Suprapubic skin (tissue), 4 donors: ENCODE measurements around the gene EME2.

Experiments
- CTCF ChIP-seq, 2 donors: fragments of 200-600 bp in 1 of 2; fragments of 450-650 bp in 1 of 2; sonication (generic) in 1 of 2; IDR thresholded peaks; one replicate each; pipeline ENCODE4 v1.5.1; 2016 to 2019; ENCODE audit warnings: antibody characterized with exemption in 2 of 2, mild to moderate bottlenecking in 1 of 2, moderate library complexity in 1 of 2
- POLR2A ChIP-seq, 2 donors: fragments of 450-650 bp; IDR thresholded peaks; one replicate each; pipeline ENCODE4 v1.6.1; 2017; ENCODE audit warnings: antibody characterized with exemption in 2 of 2, mild to moderate bottlenecking in 2 of 2, moderate library complexity in 2 of 2
- POLR2AphosphoS5 ChIP-seq, 3 donors: sonication (generic); formaldehyde crosslinking; IDR thresholded peaks; one replicate each; pipeline ENCODE4 v1.6.1; 2017; ENCODE audit warnings: antibody characterized with exemption in 3 of 3

GRCh38 chr16:1786242-1787055, 13.8 kb downstream of the EME2 start:
- no peak for TF ChIP-seq CTCF (IDR thresholded peaks at IDR 0.05)
- no peak for TF ChIP-seq POLR2AphosphoS5 (IDR thresholded peaks at IDR 0.05)
- no peak for TF ChIP-seq POLR2A (IDR thresholded peaks at IDR 0.05)
